ENCODE results near the gene MVB12B.

DNA sequence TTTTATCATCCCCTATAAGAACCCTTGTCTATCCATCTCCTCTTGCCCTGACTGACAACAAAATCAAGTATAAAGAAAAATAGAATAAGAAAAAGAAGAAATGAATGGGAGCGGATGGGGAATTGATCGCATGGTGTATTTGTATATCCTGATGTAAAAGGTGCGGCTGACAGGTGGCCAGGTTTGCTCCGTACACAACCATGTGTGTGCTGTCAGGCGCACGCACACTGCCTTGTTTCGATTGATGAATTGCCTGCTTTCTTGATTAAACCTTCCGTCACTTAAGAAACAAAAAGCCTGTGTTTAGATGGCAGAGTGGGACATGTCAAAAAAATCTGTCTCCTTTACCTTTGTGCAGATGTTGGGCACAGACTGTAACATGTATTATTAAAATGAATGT is 102.6 kb downstream of the MVB12B start:
- no peak for TF ChIP-seq YY1 (IDR thresholded peaks at IDR 0.05; ENCODE audit: low read depth)
- no peak for TF ChIP-seq CREB1 (IDR thresholded peaks at IDR 0.05; ENCODE audit: low read depth)
- no peak for TF ChIP-seq TEAD4 (IDR thresholded peaks at IDR 0.05)
- TF ChIP-seq, protein P1, sequence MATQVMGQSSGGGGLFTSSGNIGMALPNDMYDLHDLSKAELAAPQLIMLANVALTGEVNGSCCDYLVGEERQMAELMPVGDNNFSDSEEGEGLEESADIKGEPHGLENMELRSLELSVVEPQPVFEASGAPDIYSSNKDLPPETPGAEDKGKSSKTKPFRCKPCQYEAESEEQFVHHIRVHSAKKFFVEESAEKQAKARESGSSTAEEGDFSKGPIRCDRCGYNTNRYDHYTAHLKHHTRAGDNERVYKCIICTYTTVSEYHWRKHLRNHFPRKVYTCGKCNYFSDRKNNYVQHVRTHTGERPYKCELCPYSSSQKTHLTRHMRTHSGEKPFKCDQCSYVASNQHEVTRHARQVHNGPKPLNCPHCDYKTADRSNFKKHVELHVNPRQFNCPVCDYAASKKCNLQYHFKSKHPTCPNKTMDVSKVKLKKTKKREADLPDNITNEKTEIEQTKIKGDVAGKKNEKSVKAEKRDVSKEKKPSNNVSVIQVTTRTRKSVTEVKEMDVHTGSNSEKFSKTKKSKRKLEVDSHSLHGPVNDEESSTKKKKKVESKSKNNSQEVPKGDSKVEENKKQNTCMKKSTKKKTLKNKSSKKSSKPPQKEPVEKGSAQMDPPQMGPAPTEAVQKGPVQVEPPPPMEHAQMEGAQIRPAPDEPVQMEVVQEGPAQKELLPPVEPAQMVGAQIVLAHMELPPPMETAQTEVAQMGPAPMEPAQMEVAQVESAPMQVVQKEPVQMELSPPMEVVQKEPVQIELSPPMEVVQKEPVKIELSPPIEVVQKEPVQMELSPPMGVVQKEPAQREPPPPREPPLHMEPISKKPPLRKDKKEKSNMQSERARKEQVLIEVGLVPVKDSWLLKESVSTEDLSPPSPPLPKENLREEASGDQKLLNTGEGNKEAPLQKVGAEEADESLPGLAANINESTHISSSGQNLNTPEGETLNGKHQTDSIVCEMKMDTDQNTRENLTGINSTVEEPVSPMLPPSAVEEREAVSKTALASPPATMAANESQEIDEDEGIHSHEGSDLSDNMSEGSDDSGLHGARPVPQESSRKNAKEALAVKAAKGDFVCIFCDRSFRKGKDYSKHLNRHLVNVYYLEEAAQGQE (IDR thresholded peaks at IDR 0.05; ENCODE audit: low read depth) = no peak
- no peak for TF ChIP-seq RAD21 (IDR thresholded peaks at IDR 0.05; ENCODE audit: low read depth)
- no peak for TF ChIP-seq TAF1 (IDR thresholded peaks at IDR 0.05; ENCODE audit: low read depth)
- no peak for TF ChIP-seq EP300 (IDR thresholded peaks at IDR 0.05; ENCODE audit: borderline replicate concordance)
- no peak for TF ChIP-seq CEBPB (IDR thresholded peaks at IDR 0.05)
- TF ChIP-seq, protein P2, sequence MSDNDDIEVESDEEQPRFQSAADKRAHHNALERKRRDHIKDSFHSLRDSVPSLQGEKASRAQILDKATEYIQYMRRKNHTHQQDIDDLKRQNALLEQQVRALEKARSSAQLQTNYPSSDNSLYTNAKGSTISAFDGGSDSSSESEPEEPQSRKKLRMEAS (IDR thresholded peaks at IDR 0.05) = no peak

Measured in Ishikawa (cell line).